ENCODE results near the gene ANGEL2.
"Not testable (repeated sequence)": the region's sequence is repeated elsewhere in the genome, so short reads cannot be mapped to it uniquely, and the experiment has no call there.

Gene ANGEL2

DNA sequence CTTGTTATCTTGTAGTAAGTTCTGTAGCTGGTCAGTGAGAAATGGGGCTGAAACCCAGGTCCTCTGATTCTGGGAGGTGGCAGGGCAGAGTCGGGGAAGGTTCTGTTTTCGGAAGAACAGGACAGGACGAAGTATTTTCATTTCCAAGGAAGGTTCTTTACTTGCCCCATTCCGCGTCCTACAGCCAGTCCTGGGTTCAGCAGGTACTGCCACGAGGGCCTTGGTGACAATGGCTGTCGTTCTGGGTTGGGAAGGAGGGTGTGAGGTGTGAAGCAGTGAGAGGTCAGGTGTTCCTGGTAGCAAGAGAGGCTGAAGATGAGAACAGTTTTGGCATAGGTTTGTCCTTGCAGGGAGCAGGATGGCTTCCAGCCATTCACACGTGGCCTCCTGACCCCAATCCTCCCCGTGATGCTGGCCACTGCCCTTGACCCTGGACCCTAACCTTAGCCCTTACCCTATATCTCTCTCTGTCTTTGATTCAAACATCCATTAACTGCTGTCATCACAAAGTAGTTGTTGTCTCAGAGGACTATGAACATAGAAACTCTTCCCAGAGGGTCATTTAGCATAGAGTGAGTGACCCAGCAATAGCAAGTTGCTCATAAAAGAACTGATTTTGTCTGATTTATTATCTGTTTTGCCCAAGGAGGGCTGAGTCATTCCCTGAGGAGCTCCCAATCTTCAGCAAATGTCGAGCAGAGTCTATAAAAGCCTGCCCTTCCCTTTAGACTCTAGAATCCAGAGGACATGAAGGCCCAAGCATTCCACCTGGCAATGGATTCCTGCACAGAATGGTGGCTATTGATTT is 40.4 kb downstream of the ANGEL2 start:
- H3K36me3 Mint-ChIP-seq (ENCODE audit: low read depth): no peaks in the 10 kb centered on the region
- H3K4me3 Mint-ChIP-seq: no peak overlapping the region
- peaks cover 2% of the 10 kb centered on the region for H3K27me3 Mint-ChIP-seq
- H3K27ac Mint-ChIP-seq: no peak overlapping the region
- intact Hi-C loops (cut with micrococcal nuclease): no loop called here
- H3K4me1 Mint-ChIP-seq (ENCODE audit: low read depth): no peaks in the 10 kb centered on the region
- no peaks in the 10 kb centered on the region for H3K9me3 Mint-ChIP-seq

DNA sequence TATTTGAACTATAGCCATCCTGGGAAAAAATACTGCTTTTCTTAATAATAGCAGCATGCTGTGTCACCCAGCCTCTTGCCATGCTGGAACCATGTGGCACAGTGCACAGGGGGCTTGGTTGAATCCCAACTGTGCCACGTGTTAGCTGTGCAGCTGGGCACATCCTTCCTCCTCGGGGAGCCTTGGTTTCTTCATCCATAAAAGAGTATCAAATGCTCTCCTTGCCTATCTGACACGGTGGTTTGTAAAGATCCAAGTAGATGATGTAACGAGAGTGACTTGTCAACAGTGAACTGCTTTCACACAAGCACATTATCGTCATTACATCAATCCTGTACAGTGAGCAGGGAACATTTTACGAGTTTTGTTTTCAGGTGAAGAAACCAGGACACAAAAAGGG is 41.0 kb downstream of the ANGEL2 start:
- no peaks in the 10 kb centered on the region for H3K9me3 Mint-ChIP-seq
- no peak overlapping the region for H3K27ac Mint-ChIP-seq
- H3K27me3 Mint-ChIP-seq: peaks cover 4% of the 10 kb centered on the region
- H3K4me3 Mint-ChIP-seq: no peak overlapping the region
- no peaks in the 10 kb centered on the region for H3K36me3 Mint-ChIP-seq (ENCODE audit: low read depth)
- intact Hi-C loops (cut with micrococcal nuclease): no loop called here
- H3K4me1 Mint-ChIP-seq (ENCODE audit: low read depth): no peaks in the 10 kb centered on the region

DNA sequence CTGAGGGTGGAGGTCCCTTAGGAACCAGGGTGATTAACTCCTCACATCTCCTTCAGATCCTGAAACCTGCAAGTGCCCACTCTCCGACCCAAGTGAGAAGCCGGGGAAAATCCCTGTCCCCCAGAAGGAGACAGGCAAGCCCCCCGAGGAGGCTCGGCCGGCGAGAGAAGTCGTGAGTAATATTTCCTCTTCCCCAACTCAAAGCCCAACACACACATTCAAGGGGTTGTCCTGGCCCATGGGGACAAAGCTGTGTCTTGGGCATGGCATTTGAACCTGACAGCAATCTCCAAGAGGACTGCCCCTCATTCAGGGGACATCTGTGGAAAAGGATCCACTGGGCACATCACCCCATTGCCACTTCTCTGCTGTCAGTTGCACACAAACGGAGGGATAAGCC is 41.8 kb downstream of the ANGEL2 start:
- Mint-ChIP-seq H3K4me1 (ENCODE audit: low read depth) (no peaks in the 10 kb centered on the region), H3K27me3 (peaks cover 4% of the 10 kb centered on the region), H3K36me3 (ENCODE audit: low read depth) (no peaks in the 10 kb centered on the region), H3K27ac (no peak overlapping the region), H3K9me3 (no peaks in the 10 kb centered on the region), H3K4me3 (no peak overlapping the region)
- intact Hi-C loops (cut with micrococcal nuclease): no loop called here

DNA sequence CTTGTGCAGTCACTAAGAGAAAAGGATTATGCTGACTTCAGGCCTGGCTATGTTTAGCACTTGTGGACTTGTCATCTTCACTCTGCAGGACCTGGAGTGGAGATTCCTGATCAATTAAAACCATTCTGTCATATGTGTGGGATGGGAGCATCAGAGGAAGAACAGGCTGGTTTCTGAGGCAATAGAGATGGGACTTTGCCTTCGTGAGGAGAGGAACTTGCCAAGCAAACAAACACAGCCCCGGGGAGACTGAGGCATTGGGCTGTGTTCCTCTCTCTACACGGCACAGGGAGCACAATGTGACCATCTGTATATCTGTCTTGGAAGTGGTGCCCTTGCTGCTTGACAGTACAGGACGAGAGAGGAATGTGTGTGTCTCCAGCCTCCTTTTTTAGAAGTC is 42.2 kb downstream of the ANGEL2 start:
- H3K27ac Mint-ChIP-seq: no peak overlapping the region
- H3K4me3 Mint-ChIP-seq: no peak overlapping the region
- H3K27me3 Mint-ChIP-seq: peaks cover 2% of the 10 kb centered on the region
- no peaks in the 10 kb centered on the region for H3K36me3 Mint-ChIP-seq (ENCODE audit: low read depth)
- H3K9me3 Mint-ChIP-seq: no peaks in the 10 kb centered on the region
- H3K4me1 Mint-ChIP-seq (ENCODE audit: low read depth): no peaks in the 10 kb centered on the region
- intact Hi-C loops (cut with micrococcal nuclease): no loop called here

DNA sequence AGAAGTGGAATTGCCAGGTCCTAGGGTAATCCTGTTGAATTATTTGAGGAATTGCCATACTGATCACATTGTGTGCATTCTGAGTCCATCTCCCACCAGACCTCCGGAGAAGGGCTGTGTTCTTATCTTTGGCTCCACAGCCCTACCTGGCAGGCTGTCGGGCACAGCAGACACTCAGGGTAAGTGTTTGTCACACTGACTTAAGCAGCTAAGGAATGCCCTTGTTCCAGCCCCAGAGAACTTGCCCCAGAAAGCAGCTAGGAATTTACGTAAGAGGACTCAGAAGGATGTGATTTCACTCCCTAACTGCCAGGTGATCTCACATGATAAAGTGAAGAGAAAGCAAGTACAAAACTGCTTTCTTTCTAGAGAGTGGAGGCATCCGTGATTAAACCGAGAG is 44.4 kb downstream of the ANGEL2 start:
- Mint-ChIP-seq H3K36me3 (ENCODE audit: low read depth) (no peaks in the 10 kb centered on the region), H3K27ac (no peak overlapping the region), H3K4me3 (no peak overlapping the region), H3K27me3 (peaks cover 11% of the 10 kb centered on the region), H3K4me1 (ENCODE audit: low read depth) (no peaks in the 10 kb centered on the region), H3K9me3 (no peaks in the 10 kb centered on the region)
- intact Hi-C loops (cut with micrococcal nuclease): no loop called here

DNA sequence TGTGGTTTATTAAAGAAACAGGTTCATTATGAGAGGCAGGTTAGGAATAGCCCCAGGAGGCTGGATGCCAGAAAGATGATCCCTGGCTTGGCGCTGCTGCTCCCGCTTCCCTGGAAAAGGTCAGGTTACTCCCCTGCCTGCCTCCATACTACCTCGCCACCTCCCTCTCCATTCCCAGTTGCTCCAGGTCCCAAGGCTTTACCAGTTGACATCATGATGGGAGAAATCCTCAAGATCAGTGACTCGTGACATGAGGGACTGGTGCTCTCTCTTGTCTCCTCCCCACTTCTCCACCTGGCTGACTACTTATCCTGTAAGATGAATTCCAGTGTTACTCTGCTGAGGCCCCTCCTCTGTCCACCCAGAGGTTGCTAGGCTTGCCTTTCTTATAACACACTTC is 45.6 kb downstream of the ANGEL2 start:
- Mint-ChIP-seq H3K4me3 (no peak overlapping the region), H3K4me1 (ENCODE audit: low read depth) (no peaks in the 10 kb centered on the region), H3K9me3 (no peaks in the 10 kb centered on the region), H3K27me3 (peaks cover 13% of the 10 kb centered on the region), H3K36me3 (ENCODE audit: low read depth) (no peaks in the 10 kb centered on the region), H3K27ac (no peak overlapping the region)
- intact Hi-C loops (cut with micrococcal nuclease): no loop called here

DNA sequence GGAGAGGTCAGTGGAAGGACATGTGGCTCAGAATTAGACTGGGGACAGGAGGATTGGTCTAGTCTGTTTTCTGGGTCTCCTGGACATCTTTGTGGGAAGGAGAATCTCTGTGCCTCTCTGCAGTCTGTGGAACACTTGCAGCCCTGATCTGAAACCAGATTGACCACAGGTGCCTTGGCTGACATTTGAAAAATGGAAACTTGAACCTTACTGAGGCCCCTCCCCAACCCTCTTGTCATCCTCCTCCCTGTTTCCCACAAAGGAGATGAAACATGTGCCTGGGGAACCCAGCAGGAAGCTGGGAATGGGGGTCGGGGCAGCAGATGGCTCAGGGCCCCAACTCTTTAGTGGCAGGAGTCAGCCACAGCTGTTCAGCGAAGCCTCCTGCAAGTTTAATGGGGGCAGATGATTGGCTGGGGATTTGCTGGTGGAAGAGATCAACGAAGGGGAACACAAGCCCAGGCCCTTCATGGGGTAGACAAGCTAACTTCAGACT is 47.3 kb downstream of the ANGEL2 start:
- Mint-ChIP-seq H3K27ac (no peak overlapping the region), H3K27me3 (peaks cover 17% of the 10 kb centered on the region), H3K9me3 (no peaks in the 10 kb centered on the region), H3K36me3 (ENCODE audit: low read depth) (no peaks in the 10 kb centered on the region), H3K4me1 (ENCODE audit: low read depth) (no peaks in the 10 kb centered on the region), H3K4me3 (no peak overlapping the region)
- intact Hi-C loops (cut with micrococcal nuclease): no loop called here

DNA sequence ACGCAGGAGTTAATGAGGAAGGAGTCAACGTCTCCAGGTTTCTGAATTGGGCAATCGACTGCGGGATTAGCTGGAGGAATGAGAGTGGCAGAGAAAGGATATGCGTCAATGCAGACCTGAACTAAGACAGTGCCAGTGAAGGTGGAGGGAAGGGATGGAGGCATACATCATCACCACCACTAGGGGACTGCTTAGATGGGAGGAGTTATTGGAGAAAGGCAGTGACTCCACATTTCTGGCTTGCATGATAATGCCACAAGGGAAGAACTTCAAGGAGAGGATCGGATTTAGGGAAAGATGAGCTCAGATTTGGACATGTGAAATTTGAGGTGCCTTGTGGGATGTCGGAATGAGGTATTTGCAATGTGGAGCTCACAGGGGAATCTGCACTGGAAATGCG is 47.9 kb downstream of the ANGEL2 start:
- intact Hi-C loops (cut with micrococcal nuclease): no loop called here
- peaks cover 22% of the 10 kb centered on the region for H3K27me3 Mint-ChIP-seq
- no peak overlapping the region for H3K27ac Mint-ChIP-seq
- no peaks in the 10 kb centered on the region for H3K4me1 Mint-ChIP-seq (ENCODE audit: low read depth)
- H3K4me3 Mint-ChIP-seq: no peak overlapping the region
- H3K36me3 Mint-ChIP-seq (ENCODE audit: low read depth): no peaks in the 10 kb centered on the region
- H3K9me3 Mint-ChIP-seq: no peaks in the 10 kb centered on the region

DNA sequence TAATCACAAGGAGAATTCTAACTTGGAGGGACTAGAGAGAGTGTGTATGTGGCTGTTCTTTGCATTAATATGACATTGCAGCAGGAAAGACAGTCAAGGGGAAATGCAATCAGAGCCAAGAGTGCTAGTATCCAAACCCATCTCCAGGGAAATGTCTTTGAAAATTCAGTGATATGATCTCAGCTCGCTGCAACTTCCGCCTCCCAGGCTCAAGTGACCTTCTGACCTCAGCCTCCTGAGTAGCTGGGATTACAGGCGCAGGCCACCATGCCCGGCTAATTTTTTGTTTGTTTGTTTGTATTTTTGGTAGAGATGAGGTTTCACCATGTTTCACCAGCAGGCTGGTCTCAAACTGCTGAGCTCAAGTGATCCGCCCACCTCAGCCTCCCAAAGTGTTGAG is 49.1 kb downstream of the ANGEL2 start:
- H3K36me3 Mint-ChIP-seq (ENCODE audit: low read depth): no peaks in the 10 kb centered on the region
- intact Hi-C loops (cut with micrococcal nuclease): no loop called here
- peaks cover 25% of the 10 kb centered on the region for H3K27me3 Mint-ChIP-seq
- H3K27ac Mint-ChIP-seq: no peak overlapping the region
- no peak overlapping the region for H3K4me3 Mint-ChIP-seq
- no peaks in the 10 kb centered on the region for H3K9me3 Mint-ChIP-seq
- no peaks in the 10 kb centered on the region for H3K4me1 Mint-ChIP-seq (ENCODE audit: low read depth)

DNA sequence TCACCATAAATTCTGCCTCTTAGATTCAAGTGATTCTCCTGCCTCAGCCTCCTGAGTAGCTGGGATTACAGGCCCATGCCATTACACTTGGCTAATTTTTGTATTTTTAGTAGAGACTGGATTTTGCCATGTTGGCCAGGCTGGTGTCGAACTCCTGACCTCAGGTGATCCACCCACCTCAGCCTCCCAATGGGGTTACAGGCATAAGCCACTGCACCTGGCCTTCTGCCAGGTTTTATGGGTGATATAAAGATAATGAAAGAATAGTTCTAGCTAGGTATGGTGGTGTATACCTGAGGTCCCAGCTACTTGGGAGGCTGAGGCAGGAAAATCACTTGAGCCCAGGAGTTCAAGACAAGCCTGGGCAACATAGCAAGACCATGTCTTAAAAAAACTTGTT is 50.7 kb downstream of the ANGEL2 start:
- intact Hi-C loops (cut with micrococcal nuclease); H3K36me3 Mint-ChIP-seq (ENCODE audit: low read depth); H3K4me3 Mint-ChIP-seq; H3K27ac Mint-ChIP-seq; H3K4me1 Mint-ChIP-seq (ENCODE audit: low read depth); H3K9me3 Mint-ChIP-seq: not testable (repeated sequence)
- peaks cover 28% of the 10 kb centered on the region for H3K27me3 Mint-ChIP-seq

DNA sequence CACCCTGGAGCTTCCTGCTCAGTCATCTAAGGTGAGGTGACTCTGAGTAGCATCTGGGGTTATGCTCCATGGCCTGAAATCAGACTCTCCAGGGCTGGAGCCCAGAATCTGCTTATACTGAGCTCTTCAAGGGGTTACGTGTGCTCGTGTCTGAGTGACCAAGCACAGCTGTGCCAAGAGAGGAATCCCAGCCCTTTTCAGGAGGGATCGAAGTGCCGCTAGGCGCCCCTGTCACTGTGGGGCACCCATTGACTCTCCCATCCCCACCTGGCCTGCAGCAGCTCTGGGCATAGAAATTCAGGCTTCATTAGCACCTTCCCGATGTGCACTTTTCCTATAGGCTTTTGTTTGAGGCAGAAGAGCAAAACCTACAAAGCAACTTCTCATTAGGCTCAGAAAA is 51.6 kb downstream of the ANGEL2 start:
- no peaks in the 10 kb centered on the region for H3K4me1 Mint-ChIP-seq (ENCODE audit: low read depth)
- intact Hi-C loops (cut with micrococcal nuclease): no loop called here
- no peak overlapping the region for H3K4me3 Mint-ChIP-seq
- H3K27ac Mint-ChIP-seq: no peak overlapping the region
- peaks cover 29% of the 10 kb centered on the region for H3K27me3 Mint-ChIP-seq
- H3K36me3 Mint-ChIP-seq (ENCODE audit: low read depth): no peaks in the 10 kb centered on the region
- H3K9me3 Mint-ChIP-seq: no peaks in the 10 kb centered on the region

DNA sequence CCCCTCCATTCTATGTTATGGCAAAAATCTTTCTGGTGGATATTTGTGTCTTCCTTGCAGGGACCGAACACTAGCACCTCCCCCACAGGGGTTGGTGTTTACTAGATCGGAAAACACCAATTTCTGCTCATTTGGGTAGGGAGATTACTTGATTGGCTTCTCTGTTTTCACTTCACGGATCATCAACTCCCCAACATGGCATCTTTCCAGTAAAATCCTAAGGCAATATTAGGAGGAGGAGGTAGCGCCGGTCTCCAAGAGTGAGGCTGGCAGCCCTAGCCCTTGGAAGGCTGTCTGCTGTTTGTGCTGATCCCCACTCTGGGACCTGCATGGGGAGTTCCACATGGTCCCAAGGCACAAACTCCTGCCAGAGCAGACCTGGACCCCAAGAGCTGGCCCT is 53.2 kb downstream of the ANGEL2 start:
- intact Hi-C loops (cut with micrococcal nuclease): no loop called here
- Mint-ChIP-seq H3K36me3 (ENCODE audit: low read depth) (no peaks in the 10 kb centered on the region), H3K27me3 (peaks cover 23% of the 10 kb centered on the region), H3K9me3 (no peaks in the 10 kb centered on the region), H3K4me1 (ENCODE audit: low read depth) (no peaks in the 10 kb centered on the region), H3K4me3 (no peak overlapping the region), H3K27ac (no peak overlapping the region)

DNA sequence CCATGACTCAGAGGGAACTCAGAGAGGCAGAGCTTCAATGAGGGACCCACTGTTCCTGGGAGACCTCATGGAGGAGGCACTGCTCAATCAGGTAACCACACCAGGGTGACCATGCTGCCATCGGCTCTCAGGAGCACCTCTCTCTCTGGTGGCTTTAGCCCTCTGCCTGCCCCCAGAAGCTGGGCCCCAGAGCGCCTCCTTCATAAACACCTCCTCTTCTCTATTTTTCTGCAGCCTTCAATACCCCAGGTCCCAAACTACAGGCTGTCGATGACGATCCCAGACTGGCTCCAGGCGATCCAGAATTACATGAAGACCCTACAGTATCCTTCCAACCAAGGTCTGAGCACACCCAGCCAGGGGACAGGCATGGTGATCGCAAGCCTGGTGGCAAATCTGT is 54.7 kb downstream of the ANGEL2 start:
- Mint-ChIP-seq H3K27me3 (peaks cover 28% of the 10 kb centered on the region), H3K9me3 (no peaks in the 10 kb centered on the region), H3K4me1 (ENCODE audit: low read depth) (peaks cover 6% of the 10 kb centered on the region), H3K27ac (no peak overlapping the region), H3K4me3 (no peak overlapping the region), H3K36me3 (ENCODE audit: low read depth) (no peaks in the 10 kb centered on the region)
- intact Hi-C loops (cut with micrococcal nuclease): no loop called here

DNA sequence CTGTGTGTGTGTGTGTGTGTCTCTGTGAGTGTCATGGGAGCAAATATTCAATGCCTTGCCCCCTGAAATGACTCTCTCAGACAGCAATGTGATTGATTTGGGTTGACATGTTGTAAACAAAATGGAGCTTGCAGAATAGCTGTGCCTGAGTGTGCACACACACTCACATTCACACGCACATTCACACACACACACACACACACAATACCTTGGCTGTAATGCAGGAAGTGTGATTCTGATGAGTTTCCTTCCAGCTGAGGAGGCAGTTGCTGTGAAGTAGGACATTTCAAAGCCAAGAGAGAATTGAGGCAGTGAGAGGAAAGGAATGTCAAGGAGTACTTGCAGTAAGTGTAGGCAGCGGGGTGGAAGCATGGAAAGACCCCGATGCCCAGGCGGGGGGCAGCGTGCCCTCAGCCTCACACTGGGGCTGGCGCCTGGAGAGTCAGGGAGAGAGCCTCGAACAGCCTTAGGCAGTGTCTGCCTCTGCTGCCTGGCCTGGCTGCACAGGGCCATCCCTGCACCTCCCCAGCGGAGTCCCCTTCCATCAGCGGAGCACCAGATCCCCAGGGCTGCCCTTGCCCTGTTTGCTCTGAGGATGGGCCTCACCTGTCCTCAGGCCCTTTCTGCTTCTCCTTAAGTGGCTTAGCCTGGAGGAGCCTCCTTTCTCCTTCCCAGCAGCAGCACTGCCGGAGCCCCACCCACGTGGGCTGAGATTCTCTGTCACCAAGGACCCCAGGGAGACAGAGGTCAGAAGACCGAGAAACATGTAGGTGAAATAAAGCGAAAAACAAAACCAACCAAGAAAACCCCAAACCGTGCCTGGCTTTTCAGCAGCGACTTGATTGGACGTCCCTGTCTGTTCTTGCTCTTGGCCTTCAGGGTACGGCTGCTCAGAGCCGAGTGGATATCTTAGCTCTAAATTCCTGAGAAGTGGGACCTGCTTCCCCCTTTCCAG is 56.1 kb downstream of the ANGEL2 start:
- Mint-ChIP-seq H3K27me3 (peaks cover 33% of the 10 kb centered on the region), H3K9me3 (no peaks in the 10 kb centered on the region), H3K27ac (no peak overlapping the region), H3K4me1 (ENCODE audit: low read depth) (peaks cover 10% of the 10 kb centered on the region), H3K4me3 (no peak overlapping the region), H3K36me3 (ENCODE audit: low read depth) (no peaks in the 10 kb centered on the region)
- intact Hi-C loops (cut with micrococcal nuclease): no loop called here

Measured in dendritic cell treated with granulocyte-macrophage colony-stimulating factor and Interleukin-4, amounts not matched to agents 40 ng/mL and 50 ng/mL, for 4 days (primary cell).